ENCODE results near the gene IFITM2.

The IFITM2 gene

DNA sequence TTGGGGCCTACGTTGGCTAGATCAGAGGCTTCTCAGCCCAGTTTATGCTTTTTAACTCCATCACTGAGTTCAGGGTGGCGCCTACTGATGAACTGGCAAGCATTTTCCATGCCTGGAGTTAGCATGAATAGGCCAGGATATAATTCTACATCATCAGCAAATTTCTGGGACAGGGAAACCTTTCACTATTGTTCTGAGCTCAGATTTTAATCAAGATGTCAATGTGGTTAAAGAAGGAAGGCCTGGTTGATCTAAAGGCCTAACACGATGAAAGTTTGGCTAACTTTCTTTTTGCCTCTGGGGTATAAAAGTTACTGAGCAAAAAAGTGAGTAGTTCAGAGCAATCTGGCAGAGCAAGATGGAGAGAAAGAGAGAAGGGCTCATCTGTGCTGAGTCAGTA lies 34.7 kb downstream of the IFITM2 start:
- Histone ChIP-seq H3K9me3 (ENCODE audit: control insufficient read depth, insufficient read depth, low read depth, low read length) (no peaks in the 10 kb centered on the region), H3K4me3 (ENCODE audit: low read depth, low read length) (no peak overlapping the region), H3K36me3 (ENCODE audit: control insufficient read depth in 2 of 2, insufficient read depth in 1 of 2, low read length in 2 of 2) (no peaks in the 10 kb centered on the region), H3K27ac (ENCODE audit: extremely low read depth, low read depth, low read length) (no peak overlapping the region), H3K4me1 (ENCODE audit: control insufficient read depth, insufficient read depth, low read length) (no peaks in the 10 kb centered on the region)
- TF ChIP-seq, protein P1, sequence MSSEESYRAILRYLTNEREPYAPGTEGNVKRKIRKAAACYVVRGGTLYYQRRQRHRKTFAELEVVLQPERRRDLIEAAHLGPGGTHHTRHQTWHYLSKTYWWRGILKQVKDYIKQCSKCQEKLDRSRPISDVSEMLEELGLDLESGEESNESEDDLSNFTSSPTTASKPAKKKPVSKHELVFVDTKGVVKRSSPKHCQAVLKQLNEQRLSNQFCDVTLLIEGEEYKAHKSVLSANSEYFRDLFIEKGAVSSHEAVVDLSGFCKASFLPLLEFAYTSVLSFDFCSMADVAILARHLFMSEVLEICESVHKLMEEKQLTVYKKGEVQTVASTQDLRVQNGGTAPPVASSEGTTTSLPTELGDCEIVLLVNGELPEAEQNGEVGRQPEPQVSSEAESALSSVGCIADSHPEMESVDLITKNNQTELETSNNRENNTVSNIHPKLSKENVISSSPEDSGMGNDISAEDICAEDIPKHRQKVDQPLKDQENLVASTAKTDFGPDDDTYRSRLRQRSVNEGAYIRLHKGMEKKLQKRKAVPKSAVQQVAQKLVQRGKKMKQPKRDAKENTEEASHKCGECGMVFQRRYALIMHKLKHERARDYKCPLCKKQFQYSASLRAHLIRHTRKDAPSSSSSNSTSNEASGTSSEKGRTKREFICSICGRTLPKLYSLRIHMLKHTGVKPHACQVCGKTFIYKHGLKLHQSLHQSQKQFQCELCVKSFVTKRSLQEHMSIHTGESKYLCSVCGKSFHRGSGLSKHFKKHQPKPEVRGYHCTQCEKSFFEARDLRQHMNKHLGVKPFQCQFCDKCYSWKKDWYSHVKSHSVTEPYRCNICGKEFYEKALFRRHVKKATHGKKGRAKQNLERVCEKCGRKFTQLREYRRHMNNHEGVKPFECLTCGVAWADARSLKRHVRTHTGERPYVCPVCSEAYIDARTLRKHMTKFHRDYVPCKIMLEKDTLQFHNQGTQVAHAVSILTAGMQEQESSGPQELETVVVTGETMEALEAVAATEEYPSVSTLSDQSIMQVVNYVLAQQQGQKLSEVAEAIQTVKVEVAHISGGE (tag by site-specific recombination; conservative IDR thresholded peaks at IDR 0.05; ENCODE audit: low read depth) = no peak
- TF ChIP-seq ZSCAN16 (tag by site-specific recombination; IDR thresholded peaks at IDR 0.05) (no peak), ZNF707 (tag by site-specific recombination; IDR thresholded peaks at IDR 0.05) (no peak), ZEB2 (tag by site-specific recombination; IDR thresholded peaks at IDR 0.05) (no peak), ZNF521 (tag by site-specific recombination; IDR thresholded peaks at IDR 0.05) (no peak), ZNF341 (tag by site-specific recombination; IDR thresholded peaks at IDR 0.05; ENCODE audit: low read depth) (no peak), SCRT1 (tag by site-specific recombination; IDR thresholded peaks at IDR 0.05; ENCODE audit: borderline replicate concordance) (no peak), ZNF658 (tag by site-specific recombination; IDR thresholded peaks at IDR 0.05) (no peak)
- TF ChIP-seq, protein P2, sequence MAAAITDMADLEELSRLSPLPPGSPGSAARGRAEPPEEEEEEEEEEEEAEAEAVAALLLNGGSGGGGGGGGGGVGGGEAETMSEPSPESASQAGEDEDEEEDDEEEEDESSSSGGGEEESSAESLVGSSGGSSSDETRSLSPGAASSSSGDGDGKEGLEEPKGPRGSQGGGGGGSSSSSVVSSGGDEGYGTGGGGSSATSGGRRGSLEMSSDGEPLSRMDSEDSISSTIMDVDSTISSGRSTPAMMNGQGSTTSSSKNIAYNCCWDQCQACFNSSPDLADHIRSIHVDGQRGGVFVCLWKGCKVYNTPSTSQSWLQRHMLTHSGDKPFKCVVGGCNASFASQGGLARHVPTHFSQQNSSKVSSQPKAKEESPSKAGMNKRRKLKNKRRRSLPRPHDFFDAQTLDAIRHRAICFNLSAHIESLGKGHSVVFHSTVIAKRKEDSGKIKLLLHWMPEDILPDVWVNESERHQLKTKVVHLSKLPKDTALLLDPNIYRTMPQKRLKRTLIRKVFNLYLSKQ (tag by site-specific recombination; IDR thresholded peaks at IDR 0.05; ENCODE audit: borderline replicate concordance) = no peak
- TF ChIP-seq, protein P3, sequence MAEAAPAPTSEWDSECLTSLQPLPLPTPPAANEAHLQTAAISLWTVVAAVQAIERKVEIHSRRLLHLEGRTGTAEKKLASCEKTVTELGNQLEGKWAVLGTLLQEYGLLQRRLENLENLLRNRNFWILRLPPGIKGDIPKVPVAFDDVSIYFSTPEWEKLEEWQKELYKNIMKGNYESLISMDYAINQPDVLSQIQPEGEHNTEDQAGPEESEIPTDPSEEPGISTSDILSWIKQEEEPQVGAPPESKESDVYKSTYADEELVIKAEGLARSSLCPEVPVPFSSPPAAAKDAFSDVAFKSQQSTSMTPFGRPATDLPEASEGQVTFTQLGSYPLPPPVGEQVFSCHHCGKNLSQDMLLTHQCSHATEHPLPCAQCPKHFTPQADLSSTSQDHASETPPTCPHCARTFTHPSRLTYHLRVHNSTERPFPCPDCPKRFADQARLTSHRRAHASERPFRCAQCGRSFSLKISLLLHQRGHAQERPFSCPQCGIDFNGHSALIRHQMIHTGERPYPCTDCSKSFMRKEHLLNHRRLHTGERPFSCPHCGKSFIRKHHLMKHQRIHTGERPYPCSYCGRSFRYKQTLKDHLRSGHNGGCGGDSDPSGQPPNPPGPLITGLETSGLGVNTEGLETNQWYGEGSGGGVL (tag by site-specific recombination; IDR thresholded peaks at IDR 0.05) = no peak
- TF ChIP-seq, protein P4, sequence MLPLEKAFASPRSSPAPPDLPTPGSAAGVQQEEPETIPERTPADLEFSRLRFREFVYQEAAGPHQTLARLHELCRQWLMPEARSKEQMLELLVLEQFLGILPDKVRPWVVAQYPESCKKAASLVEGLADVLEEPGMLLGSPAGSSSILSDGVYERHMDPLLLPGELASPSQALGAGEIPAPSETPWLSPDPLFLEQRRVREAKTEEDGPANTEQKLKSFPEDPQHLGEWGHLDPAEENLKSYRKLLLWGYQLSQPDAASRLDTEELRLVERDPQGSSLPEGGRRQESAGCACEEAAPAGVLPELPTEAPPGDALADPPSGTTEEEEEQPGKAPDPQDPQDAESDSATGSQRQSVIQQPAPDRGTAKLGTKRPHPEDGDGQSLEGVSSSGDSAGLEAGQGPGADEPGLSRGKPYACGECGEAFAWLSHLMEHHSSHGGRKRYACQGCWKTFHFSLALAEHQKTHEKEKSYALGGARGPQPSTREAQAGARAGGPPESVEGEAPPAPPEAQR (tag by site-specific recombination; IDR thresholded peaks at IDR 0.05) = no peak
- ChIA-PET CTCF (no interaction called here), POLR2A (no interaction called here)

DNA sequence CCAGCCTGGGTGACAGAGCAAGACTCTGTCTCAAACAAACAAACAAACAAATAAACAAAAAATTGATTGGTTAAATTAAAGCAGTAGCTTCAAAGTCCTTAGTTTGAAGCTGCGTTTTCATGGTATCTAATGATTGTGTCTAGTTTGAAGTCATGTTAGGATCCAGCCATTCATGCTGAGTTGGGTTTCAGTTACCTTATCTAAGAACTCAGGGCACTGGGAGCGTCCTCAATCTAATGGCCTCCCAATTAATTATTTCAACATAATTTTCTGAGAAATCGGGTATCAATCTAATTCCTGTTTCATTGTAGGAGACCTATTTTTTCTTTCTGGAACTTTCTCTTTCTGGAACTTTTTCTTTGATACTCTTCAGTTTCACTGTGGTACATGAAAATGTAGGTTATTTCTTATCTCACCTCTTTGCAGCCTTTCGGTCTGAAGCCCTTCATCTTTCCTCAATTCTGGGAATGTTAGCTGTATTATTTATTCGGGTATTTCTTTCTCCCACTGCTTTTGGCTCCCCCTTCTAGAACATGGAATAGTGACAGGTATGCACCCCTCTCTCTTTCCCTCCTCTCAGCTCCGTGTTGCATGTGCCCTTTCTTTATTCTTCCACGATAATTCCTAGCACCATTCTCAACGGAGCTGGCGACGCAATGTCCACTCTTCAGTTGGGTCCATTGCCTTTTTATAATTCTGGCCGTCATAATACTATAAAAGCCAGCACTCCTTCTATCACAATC lies 37.4 kb downstream of the IFITM2 start:
- H3K4me3 ChIP-seq (ENCODE audit: low read depth, low read length) = no peak overlapping the region
- H3K4me1 ChIP-seq (ENCODE audit: control insufficient read depth, insufficient read depth, low read length) = no peaks in the 10 kb centered on the region
- TF ChIP-seq ZNF830 (tag by site-specific recombination; IDR thresholded peaks at IDR 0.05; ENCODE audit: low read depth) (no peak), ZNF707 (tag by site-specific recombination; IDR thresholded peaks at IDR 0.05) (no peak), TCF7L2 (IDR thresholded peaks at IDR 0.05; ENCODE audit: borderline replicate concordance, low read depth, low read length) (no peak), PRDM1 (tag by site-specific recombination; IDR thresholded peaks at IDR 0.05) (0 out of 2 replicates have a peak, but pooled peaks have one; percentile 34), SP7 (tag by site-specific recombination; IDR thresholded peaks at IDR 0.05) (no peak), SETDB1 (IDR thresholded peaks at IDR 0.05; ENCODE audit: insufficient read length, low read length) (no peak), ZNF777 (tag by site-specific recombination; IDR thresholded peaks at IDR 0.05; ENCODE audit: borderline replicate concordance) (no peak), ZNF792 (tag by site-specific recombination; IDR thresholded peaks at IDR 0.05) (no peak), ZNF239 (tag by site-specific recombination; IDR thresholded peaks at IDR 0.05) (no peak)
- ChIA-PET CTCF (interaction anchor here (0.7 kb wide), 1 partner anchor 15 kb away, joined by 6 read pairs; no protein-coding TSS in a partner anchor), POLR2A (interaction anchor here (1.3 kb wide), 1 partner anchor 11 kb away, joined by 3 read pairs; no protein-coding TSS in a partner anchor)
- no peaks in the 10 kb centered on the region for H3K36me3 ChIP-seq (ENCODE audit: control insufficient read depth in 2 of 2, insufficient read depth in 1 of 2, low read length in 2 of 2)
- H3K27ac ChIP-seq (ENCODE audit: extremely low read depth, low read depth, low read length) = no peak overlapping the region
- no peaks in the 10 kb centered on the region for H3K9me3 ChIP-seq (ENCODE audit: control insufficient read depth, insufficient read depth, low read depth, low read length)
